HG03469 (cell line): ENCODE results near the gene TEDC2.
"Not testable (repeated sequence)": the region's sequence is repeated elsewhere in the genome, so short reads cannot be mapped to it uniquely, and the experiment has no call there.

Source experiments
- ATAC-seq: cut with Tn5 transposase; IDR thresholded peaks from one replicate; pipeline ENCODE4 v1.9.1; 2021; ENCODE audit warnings: mild to moderate bottlenecking, moderate library complexity, moderate number of reproducible peaks; ENCODE audit not compliant: unreplicated experiment

Gene TEDC2

DNA sequence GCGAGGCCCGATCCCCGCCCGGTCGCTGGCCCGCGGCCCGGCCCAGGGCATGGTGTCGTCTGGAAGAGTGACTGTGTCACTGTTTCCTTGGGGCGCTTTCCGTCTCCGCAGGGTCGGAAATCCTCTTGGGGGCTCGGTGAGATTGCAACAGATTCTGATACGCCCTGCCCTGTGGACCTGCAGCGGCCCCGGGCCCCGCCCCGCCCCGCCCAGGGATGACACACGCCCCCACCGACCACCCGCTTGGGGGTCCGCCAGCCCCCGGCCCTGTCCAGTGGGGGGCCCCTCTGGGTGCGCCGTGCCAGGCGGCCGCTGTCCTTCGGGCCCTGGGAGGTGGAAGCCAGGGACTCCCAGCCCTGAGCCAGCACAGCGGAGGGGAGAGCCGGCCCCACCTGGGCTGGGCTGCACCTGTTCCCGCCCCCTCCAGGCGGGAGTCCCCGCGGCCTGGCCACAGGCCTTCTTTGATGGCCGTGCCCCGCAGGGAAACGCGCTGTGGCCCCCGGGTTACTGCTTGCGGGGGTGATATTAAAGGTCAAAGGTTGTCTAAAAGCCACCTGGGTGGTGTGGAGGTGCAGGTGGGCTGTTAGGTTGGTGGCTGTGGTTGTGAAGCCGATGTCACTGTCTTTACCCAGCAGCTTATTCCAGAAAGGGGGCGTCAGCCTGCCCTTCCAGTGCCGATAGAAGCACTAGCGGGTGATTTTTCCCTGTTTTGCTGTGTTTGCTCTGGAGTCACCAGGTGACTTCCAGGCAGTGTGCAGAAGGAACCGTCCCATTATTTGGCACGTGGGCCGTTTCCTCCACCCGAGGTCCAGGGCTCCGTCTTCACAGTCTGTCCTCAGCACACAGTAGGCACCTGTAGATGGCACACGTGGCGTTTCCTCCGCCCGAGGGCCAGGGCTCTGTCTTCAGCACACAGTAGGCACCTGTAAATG is 15.8 kb downstream of the TEDC2 start:
- no peak for ATAC-seq

- no peak for ATAC-seq
Measured at GRCh38 chr16:2476345-2476720, 16.4 kb downstream of the TEDC2 start.

- ATAC-seq = no peak
Measured at GRCh38 chr16:2476741-2477140, 16.8 kb downstream of the TEDC2 start.

DNA sequence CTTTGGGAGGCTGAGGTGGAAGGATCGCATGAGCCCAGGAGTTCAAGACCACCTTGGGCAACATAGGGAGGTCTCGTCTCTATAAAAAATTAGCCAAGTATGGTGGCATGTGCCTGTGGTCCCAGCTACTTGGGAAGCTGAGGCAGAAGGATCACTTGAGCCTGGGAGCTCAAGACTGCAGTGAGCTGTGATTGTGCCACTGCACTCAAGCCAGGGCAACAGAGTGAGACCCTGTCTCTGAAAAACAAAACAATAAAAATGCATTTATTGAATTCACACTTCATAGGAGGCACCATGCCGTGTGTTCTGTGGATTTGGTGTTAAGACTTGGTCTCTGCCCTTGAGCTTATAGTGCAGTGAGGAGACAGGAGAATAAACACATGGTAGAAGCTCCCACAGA is 17.4 kb downstream of the TEDC2 start:
- ATAC-seq = no peak

- no peak for ATAC-seq
Measured at GRCh38 chr16:2478279-2478678, 18.4 kb downstream of the TEDC2 start.

GRCh38 chr16:2479996-2480395 is 20.1 kb downstream of the TEDC2 start:
- ATAC-seq = not testable (repeated sequence)

DNA sequence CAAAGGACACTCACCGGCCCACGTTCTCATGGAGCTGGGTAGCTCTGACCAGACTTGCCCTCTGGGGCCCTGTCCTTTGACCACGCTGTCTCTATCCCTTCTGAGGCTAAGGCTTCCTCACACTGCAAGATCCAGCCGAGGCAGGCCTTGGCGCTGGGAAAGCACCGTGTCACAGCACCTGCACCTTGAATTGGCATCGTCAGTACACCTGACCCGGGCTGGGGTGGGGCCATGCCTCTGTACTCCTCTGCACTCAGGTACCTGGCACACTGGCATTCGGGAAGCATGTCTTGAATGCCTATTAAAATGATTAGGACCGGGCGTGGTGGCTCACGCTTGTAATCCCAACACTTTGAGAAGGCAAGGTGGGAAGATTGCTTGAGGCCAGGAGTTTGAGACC is 21.0 kb downstream of the TEDC2 start:
- ATAC-seq = no peak

- no peak for ATAC-seq
Measured at GRCh38 chr16:2481676-2482075, 21.8 kb downstream of the TEDC2 start.

GRCh38 chr16:2482249-2482648 is 22.3 kb downstream of the TEDC2 start:
- no peak for ATAC-seq

GRCh38 chr16:2482708-2483534 is 23.0 kb downstream of the TEDC2 start:
- ATAC-seq = no peak

GRCh38 chr16:2483939-2484897 is 24.3 kb downstream of the TEDC2 start:
- no peak for ATAC-seq

DNA sequence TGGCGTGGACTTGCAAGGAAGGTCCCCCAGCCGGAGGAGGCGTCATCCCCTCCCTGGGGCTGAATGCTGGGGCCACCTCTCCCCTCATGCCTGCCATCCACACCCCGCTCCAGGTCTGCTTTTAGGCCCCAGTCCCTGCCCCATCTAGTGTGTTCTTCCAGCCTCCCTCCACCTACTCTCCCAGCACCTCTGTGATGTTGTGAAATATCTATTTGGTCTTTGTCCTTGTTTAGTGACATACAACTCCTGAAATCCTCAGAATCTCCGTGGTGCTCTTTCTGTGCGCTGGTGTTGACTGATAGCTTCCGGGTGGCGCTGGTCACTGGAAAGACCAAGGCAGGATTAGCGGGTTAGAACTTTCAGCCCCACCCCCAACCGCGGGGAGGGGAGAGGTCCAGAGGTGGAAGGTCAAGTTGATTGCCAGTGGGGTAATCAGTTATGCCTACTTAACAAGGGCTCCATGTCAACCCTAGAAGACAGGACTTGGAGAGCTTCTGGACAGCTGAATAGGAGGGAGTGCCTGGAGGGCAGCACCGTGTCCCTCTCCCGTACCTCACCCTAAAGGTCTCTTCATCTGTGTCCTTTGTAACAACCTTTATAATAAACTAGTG is 25.1 kb downstream of the TEDC2 start:
- no peak for ATAC-seq

DNA sequence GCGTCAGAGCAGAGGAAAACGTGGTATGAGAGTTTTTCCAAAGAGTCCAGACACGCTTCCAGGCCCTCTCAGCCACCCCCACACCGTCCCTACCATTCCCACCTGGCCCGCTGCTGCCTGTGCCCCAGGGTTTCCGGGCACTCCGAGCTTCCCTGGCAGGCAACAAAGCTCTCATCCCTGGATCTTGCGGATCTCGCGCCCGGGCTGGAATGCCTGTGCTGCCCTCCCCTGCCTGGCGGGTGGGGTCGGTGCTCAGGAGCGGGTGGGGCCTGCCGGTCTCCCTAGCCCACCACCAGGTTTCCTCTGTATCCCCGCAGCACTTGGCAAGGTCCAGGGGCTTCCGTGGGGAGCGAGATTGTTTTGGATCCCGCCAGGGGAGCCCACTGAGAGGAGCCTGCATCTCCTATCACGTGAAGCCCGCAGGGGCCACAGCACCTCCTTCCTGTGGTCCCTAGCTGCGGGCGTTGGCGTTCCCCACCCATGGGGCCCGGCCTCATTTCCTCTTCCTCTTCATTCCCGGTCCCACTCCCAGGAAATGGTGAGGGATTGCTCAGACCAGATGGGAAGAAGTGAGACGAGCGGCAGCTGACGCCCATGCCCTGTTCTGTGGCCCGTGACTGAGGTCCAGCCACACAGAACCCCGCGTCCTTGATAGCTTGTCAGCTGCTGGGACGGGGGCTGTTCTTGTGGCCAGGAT is 26.1 kb downstream of the TEDC2 start:
- no peak for ATAC-seq

DNA sequence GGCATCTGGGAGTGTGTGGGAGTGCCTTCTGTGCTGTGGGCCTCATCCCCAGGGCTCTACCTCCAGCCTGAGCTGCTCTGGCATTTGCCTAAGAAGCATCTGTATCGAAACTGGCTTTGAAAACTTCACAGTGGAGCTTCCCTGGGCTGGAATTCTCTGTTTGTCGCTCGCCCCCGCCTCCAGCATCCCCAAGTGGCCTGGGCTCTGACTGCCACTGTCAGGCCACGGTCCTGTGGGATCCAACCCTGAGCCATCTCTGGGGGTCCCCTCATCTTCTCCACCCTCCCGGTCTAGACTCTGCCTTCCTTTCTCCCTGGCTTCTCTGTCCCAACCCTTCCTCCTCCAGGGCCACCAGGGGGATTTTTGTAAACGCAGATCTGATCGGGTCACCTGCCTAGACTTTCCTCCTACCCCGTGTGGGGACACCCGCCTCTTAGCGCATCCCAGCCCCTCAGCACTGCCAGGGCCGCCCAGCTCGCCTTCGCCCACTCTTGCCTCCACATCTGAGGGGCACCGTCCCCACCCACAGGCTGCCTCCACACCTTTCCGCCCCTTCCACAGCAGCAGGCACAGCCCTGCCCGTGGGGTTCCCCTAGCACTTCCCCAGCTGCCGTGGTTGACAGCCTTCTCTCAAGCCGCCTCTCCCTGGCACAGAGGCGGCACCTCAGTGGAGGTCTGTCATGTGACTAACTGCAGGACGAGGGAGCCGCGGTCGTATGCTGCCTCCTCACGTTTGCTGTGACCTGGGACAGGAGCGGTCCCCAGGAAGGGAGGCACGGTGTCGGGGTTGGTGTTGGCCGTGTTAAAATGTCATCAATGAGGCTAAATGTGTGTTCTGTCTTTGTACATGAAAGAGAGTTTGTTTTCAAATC is 27.0 kb downstream of the TEDC2 start:
- no peak for ATAC-seq

GRCh38 chr16:2487517-2487842 is 27.6 kb downstream of the TEDC2 start:
- ATAC-seq = no peak

GRCh38 chr16:2487903-2488531 is 28.1 kb downstream of the TEDC2 start:
- no peak for ATAC-seq

DNA sequence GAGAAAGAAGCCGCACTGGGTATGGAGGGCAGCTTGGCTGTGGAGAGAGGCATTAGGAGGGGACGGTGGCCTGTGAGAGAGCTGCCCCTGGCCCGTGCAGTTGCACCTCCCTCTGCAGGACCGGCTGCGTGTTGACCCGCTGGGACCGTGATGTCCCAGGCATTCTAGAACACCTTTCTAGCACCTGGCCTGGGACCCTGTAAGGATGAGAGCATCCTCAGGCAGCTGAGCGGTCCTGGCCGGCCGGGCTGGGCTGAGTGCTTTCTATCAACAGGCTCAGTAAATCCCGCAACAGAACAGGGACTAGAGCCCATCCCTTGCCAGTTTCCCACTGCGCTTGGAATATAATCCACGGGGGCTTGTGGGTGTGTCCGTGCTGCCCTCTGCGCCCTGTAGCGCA is 29.7 kb downstream of the TEDC2 start:
- no peak for ATAC-seq
